PC-3 (cell line): ENCODE measurements around the gene RHOV. TPM values are rescaled to one million over a fixed set of nuclear protein-coding genes. Genes with fewer than 3 reads are reported as not detected.

Experiments used
- ATAC-seq: fragments of 200-7000 bp; cut with Tn5 transposase; 2 replicates; pipeline ENCODE4 v1.9.1; 2020; ENCODE audit warnings: mild to moderate bottlenecking, moderate library complexity
- BruUV-seq: library from RNA; stranded (reverse); fragments of 400-500 nt; replicated peaks from 2 replicates; lab custom pipeline; 2021; lab: Mats Ljungman, UMichigan
- CTCF ChIA-PET: fragments of 300-600 bp; sonication (Branson Sonifier 250); formaldehyde crosslinking; loops from one replicate; lab custom pipeline; 2022; ENCODE audit warnings: antibody characterized with exemption; lab: Charles Lee
- POLR2A ChIA-PET: fragments of 300-600 bp; sonication (Branson Sonifier 250); formaldehyde crosslinking; loops from one replicate; lab custom pipeline; 2022; ENCODE audit warnings: antibody characterized with exemption; ENCODE audit not compliant: unreplicated experiment; lab: Charles Lee
- DNase-seq: peaks from one replicate; pipeline ENCODE4 v3.0.0-alpha.2; 2015
- H2AFZ ChIP-seq: fragments of 300-600 bp; sonication (generic); 2 replicates; pipeline ENCODE4 v1.6.0; 2016; ENCODE audit warnings: antibody characterized with exemption, low read length
- H3F3A ChIP-seq: fragments of 300-600 bp; sonication (generic); one replicate; pipeline ENCODE4 v1.6.0; 2017; ENCODE audit warnings: antibody characterized with exemption, low read length, control low read depth, mild to moderate bottlenecking; ENCODE audit not compliant: unreplicated experiment
- H3K27ac ChIP-seq: fragments of 300-600 bp; sonication (generic); 2 replicates; pipeline ENCODE4 v1.5.1; 2016; ENCODE audit warnings: mild to moderate bottlenecking, low read length
- H3K27me3 ChIP-seq: fragments of 300-600 bp; sonication (generic); 2 replicates; pipeline ENCODE4 v1.6.1; 2016; ENCODE audit warnings: low read length, mixed read lengths
- H3K36me3 ChIP-seq: fragments of 300-600 bp; sonication (generic); 2 replicates; pipeline ENCODE4 v1.6.1; 2016; ENCODE audit warnings: low read depth, mixed run types, low read length, mixed read lengths
- H3K4me1 ChIP-seq: fragments of 300-600 bp; sonication (generic); 2 replicates; pipeline ENCODE4 v1.5.1; 2016; ENCODE audit warnings: low read length; ENCODE audit not compliant: insufficient read depth
- H3K4me2 ChIP-seq: fragments of 300-600 bp; sonication (generic); 2 replicates; pipeline ENCODE4 v1.6.0; 2016; ENCODE audit warnings: low read length
- H3K4me3 ChIP-seq: fragments of 300-600 bp; sonication (generic); 2 replicates; pipeline ENCODE4 v1.5.1; 2016; ENCODE audit warnings: mild to moderate bottlenecking, low read length, mixed read lengths
- H3K79me2 ChIP-seq: fragments of 300-600 bp; sonication (generic); 2 replicates; pipeline ENCODE4 v1.6.1; 2017; ENCODE audit warnings: low read length, mixed read lengths
- H3K9ac ChIP-seq: fragments of 300-600 bp; sonication (generic); 2 replicates; pipeline ENCODE4 v1.6.0; 2016; ENCODE audit warnings: mild to moderate bottlenecking, low read length
- H3K9me2 ChIP-seq: fragments of 300-600 bp; sonication (generic); replicated peaks from 2 replicates; pipeline ENCODE4 v1.6.1; 2016; ENCODE audit warnings: mixed run types, low read length, mixed read lengths
- H3K9me3 ChIP-seq: fragments of 300-600 bp; sonication (generic); 2 replicates; pipeline ENCODE4 v1.6.1; 2016; ENCODE audit warnings: low read length, mixed read lengths
- H4K20me1 ChIP-seq: fragments of 300-600 bp; sonication (generic); 2 replicates; pipeline ENCODE4 v1.6.1; 2016; ENCODE audit warnings: low read length, mixed read lengths
- CTCF ChIP-seq: fragments of 300-600 bp; sonication (generic); conservative IDR thresholded peaks from 2 replicates; pipeline ENCODE4 v1.5.1; 2017; ENCODE audit warnings: antibody characterized with exemption, low read depth, mild to moderate bottlenecking, low read length
- EZH2 ChIP-seq: fragments of 300-600 bp; sonication (generic); IDR thresholded peaks from one replicate; pipeline ENCODE4 v1.6.1; 2017; ENCODE audit warnings: antibody characterized with exemption, mild to moderate bottlenecking, low read length; ENCODE audit not compliant: unreplicated experiment
- EZH2phosphoT487 ChIP-seq: fragments of 300-600 bp; sonication (generic); IDR thresholded peaks from 2 replicates; pipeline ENCODE4 v1.6.1; 2018; ENCODE audit warnings: mild to moderate bottlenecking, antibody characterized with exemption, low read length, borderline replicate concordance
- intact Hi-C: fragments of 100-400 bp; cut with micrococcal nuclease; formaldehyde crosslinking; loops from 2 replicates; pipeline ENCODE4 v1.9.0; 2023
- total RNA-seq: library from RNA; depleted of rRNA; stranded (reverse); fragments of >200 nt; gene quantifications from 2 replicates; pipeline ENCODE4 v1.2.3, GENCODE V29; 2014

RHOV gene
- total RNA-seq, 1 experiment from 2014 or later: 39.5 TPM

GRCh38 chr15:40909662-40910630, 35.9 kb upstream of the RHOV start:
- Histone ChIP-seq H3K4me1 (peaks cover 23% of the 10 kb centered on the region), H2AFZ (no peak overlapping the region), H3K4me3 (no peak overlapping the region), H3K36me3 (no peaks in the 10 kb centered on the region; the same call in 1 of the 2 replicates), H3K9me2 (no peaks in the 10 kb centered on the region), H3K27me3 (no peaks in the 10 kb centered on the region), H3K79me2 (no peaks in the 10 kb centered on the region), H3K9me3 (no peaks in the 10 kb centered on the region), H3F3A (peaks cover 6% of the 10 kb centered on the region), H3K4me2 (no peak overlapping the region), H4K20me1 (no peaks in the 10 kb centered on the region), H3K9ac (no peak overlapping the region), H3K27ac (no peak overlapping the region)
- POLR2A ChIA-PET: no interaction called here
- TF ChIP-seq EZH2 (no peak), EZH2phosphoT487 (no peak), CTCF (no peak)
- DNase-seq (no peak), ATAC-seq (no peak)
- CTCF ChIA-PET: no interaction called here
- no TSS peak for BruUV-seq
- intact Hi-C loops: loop anchor here (5.0 to 10.0 kb wide), 3 partner anchors 32 to 205 kb away; partner anchors contain the start of gene INO80

- H3K4me2 ChIP-seq: no peak overlapping the region
- H2AFZ ChIP-seq: no peak overlapping the region
Observed at GRCh38 chr15:40908095-40908494, 34.1 kb upstream of the RHOV start.

GRCh38 chr15:40906991-40907802, 33.2 kb upstream of the RHOV start:
- Histone ChIP-seq H3K9ac (peak overlapping the region; percentile 88), H3K4me1 (peaks cover 29% of the 10 kb centered on the region), H3K9me2 (no peaks in the 10 kb centered on the region), H2AFZ (peak overlapping the region; percentile 72), H3K27ac (peak overlapping the region; percentile 98), H3K4me3 (peak overlapping the region; percentile 67), H3K27me3 (no peaks in the 10 kb centered on the region), H3K9me3 (no peaks in the 10 kb centered on the region), H3K79me2 (no peaks in the 10 kb centered on the region), H3K4me2 (peak overlapping the region; percentile 98), H3F3A (peaks cover 6% of the 10 kb centered on the region), H4K20me1 (peaks cover 7% of the 10 kb centered on the region; the same call in 1 of the 2 replicates), H3K36me3 (peaks cover 6% of the 10 kb centered on the region; the same call in 1 of the 2 replicates)
- BruUV-seq: TSS peak; percentile 13
- ATAC-seq (peak; percentile 1; the same call in 1 of the 2 replicates), DNase-seq (peak; percentile 29)
- TF ChIP-seq EZH2phosphoT487: no peak
- intact Hi-C loops: loop anchor here (1.0 to 10.0 kb wide), 8 partner anchors 22 to 208 kb away; partner anchors contain the start of genes CHAC1, DLL4 and INO80
- ChIA-PET POLR2A (no interaction called here), CTCF (no interaction called here)

More at GRCh38 chr15:40908095-40908494, 34.1 kb upstream of the RHOV start:
- H3K9me2 ChIP-seq: no peaks in the 10 kb centered on the region
- no peak overlapping the region for H3K4me3 ChIP-seq
- ChIA-PET CTCF (no interaction called here), POLR2A (no interaction called here)
- H3K36me3 ChIP-seq: peaks cover 2% of the 10 kb centered on the region; the same call in 1 of the 2 replicates
- H3K27ac ChIP-seq: no peak overlapping the region
- H3K4me1 ChIP-seq: peaks cover 29% of the 10 kb centered on the region
- BruUV-seq: no TSS peak
- peaks cover 5% of the 10 kb centered on the region; the same call in 1 of the 2 replicates for H4K20me1 ChIP-seq
- H3K79me2 ChIP-seq: no peaks in the 10 kb centered on the region
- peaks cover 6% of the 10 kb centered on the region for H3F3A ChIP-seq
- H3K9me3 ChIP-seq: no peaks in the 10 kb centered on the region
- ATAC-seq: no peak
- TF ChIP-seq EZH2phosphoT487 (no peak), EZH2 (no peak)
- no peaks in the 10 kb centered on the region for H3K27me3 ChIP-seq
- no peak for DNase-seq
- intact Hi-C loops: loop anchor here (5.0 to 10.0 kb wide), 3 partner anchors 34 to 207 kb away; partner anchors contain the start of gene INO80
- H3K9ac ChIP-seq: no peak overlapping the region
